MM.1S (cell line): ENCODE measurements around the gene DDT.
"Not testable (repeated sequence)": the region's sequence is repeated elsewhere in the genome, so short reads cannot be mapped to it uniquely, and the experiment has no call there.

Experiments used
- DNase-seq: peaks from one replicate; pipeline ENCODE4 v3.0.0-alpha.2; 2015
- H2AFZ ChIP-seq: fragments of 300-600 bp; sonication (generic); 2 replicates; pipeline ENCODE4 v1.6.0; 2016; ENCODE audit warnings: antibody characterized with exemption, low read length
- H3F3A ChIP-seq: fragments of 300-600 bp; sonication (generic); 2 replicates; pipeline ENCODE4 v1.6.1; 2016; ENCODE audit warnings: mild to moderate bottlenecking, antibody characterized with exemption, low read length, moderate library complexity, mixed read lengths; ENCODE audit not compliant: insufficient read depth
- H3K27ac ChIP-seq: fragments of 300-600 bp; sonication (generic); 2 replicates; pipeline ENCODE4 v1.5.1; 2016; ENCODE audit warnings: mild to moderate bottlenecking, low read length
- H3K27me3 ChIP-seq: fragments of 300-600 bp; sonication (generic); replicated peaks from 2 replicates; pipeline ENCODE4 v1.6.0; 2016; ENCODE audit warnings: low read length; ENCODE audit not compliant: insufficient read depth
- H3K36me3 ChIP-seq: fragments of 300-600 bp; sonication (generic); replicated peaks from 2 replicates; pipeline ENCODE4 v1.6.1; 2016; ENCODE audit warnings: mild to moderate bottlenecking, low read length, mixed read lengths; ENCODE audit not compliant: insufficient read depth
- H3K4me1 ChIP-seq: fragments of 300-600 bp; sonication (generic); 2 replicates; pipeline ENCODE4 v1.6.1; 2016; ENCODE audit warnings: low read length, mixed read lengths
- H3K4me2 ChIP-seq: fragments of 300-600 bp; sonication (generic); 2 replicates; pipeline ENCODE4 v1.6.0; 2016; ENCODE audit warnings: low read depth, low read length
- H3K4me3 ChIP-seq: fragments of 300-600 bp; sonication (generic); 2 replicates; pipeline ENCODE4 v1.5.1; 2016; ENCODE audit warnings: low read length, mixed read lengths
- H3K79me2 ChIP-seq: fragments of 300-600 bp; sonication (generic); 2 replicates; pipeline ENCODE4 v1.6.1; 2016; ENCODE audit warnings: mixed run types, low read length, mixed read lengths
- H3K9ac ChIP-seq: fragments of 300-600 bp; sonication (generic); 2 replicates; pipeline ENCODE4 v1.6.1; 2016; ENCODE audit warnings: low read length, mixed read lengths
- H3K9me2 ChIP-seq: fragments of 300-600 bp; sonication (generic); replicated peaks from 2 replicates; pipeline ENCODE4 v1.6.1; 2016; ENCODE audit warnings: mild to moderate bottlenecking, low read length, mixed read lengths; ENCODE audit not compliant: insufficient read depth
- H3K9me3 ChIP-seq: fragments of 300-600 bp; sonication (generic); replicated peaks from 2 replicates; pipeline ENCODE4 v1.6.1; 2016; ENCODE audit warnings: mild to moderate bottlenecking, low read length, mixed read lengths; ENCODE audit not compliant: insufficient read depth
- H4K20me1 ChIP-seq: fragments of 300-600 bp; sonication (generic); 2 replicates; pipeline ENCODE4 v1.6.1; 2016; ENCODE audit warnings: mild to moderate bottlenecking, low read length, moderate library complexity, mixed read lengths; ENCODE audit not compliant: insufficient read depth
- CTCF ChIP-seq: fragments of 300-600 bp; sonication (generic); IDR thresholded peaks from 2 replicates; pipeline ENCODE4 v1.5.1; 2016; ENCODE audit warnings: antibody characterized with exemption, low read length, mixed read lengths
- EZH2 ChIP-seq: fragments of 300-600 bp; sonication (generic); optimal IDR thresholded peaks from 2 replicates; pipeline ENCODE3; 2017; ENCODE audit warnings: low read depth, mild to moderate bottlenecking, antibody characterized with exemption, low read length, mixed read lengths
- EZH2phosphoT487 ChIP-seq: fragments of 300-600 bp; sonication (generic); IDR thresholded peaks from 2 replicates; pipeline ENCODE4 v1.6.1; 2018; ENCODE audit warnings: antibody characterized with exemption, low read length

DDT gene

GRCh38 chr22:23951383-23951782 is 22.9 kb downstream of the DDT start:
- not testable (repeated sequence) for H3K9me3 ChIP-seq, H3K27me3 ChIP-seq, H2AFZ ChIP-seq, H4K20me1 ChIP-seq, H3K9me2 ChIP-seq, DNase-seq, H3K4me2 ChIP-seq, H3K4me3 ChIP-seq, H3K27ac ChIP-seq, H3K36me3 ChIP-seq, H3F3A ChIP-seq, H3K79me2 ChIP-seq, H3K9ac ChIP-seq, H3K4me1 ChIP-seq

- H3K4me2 ChIP-seq, H3K27me3 ChIP-seq, H3K36me3 ChIP-seq, H3K9me3 ChIP-seq, H3K9me2 ChIP-seq, H3F3A ChIP-seq, H3K79me2 ChIP-seq, H3K27ac ChIP-seq, H2AFZ ChIP-seq, H3K4me1 ChIP-seq, H4K20me1 ChIP-seq, DNase-seq, H3K9ac ChIP-seq, H3K4me3 ChIP-seq: not testable (repeated sequence)
Measured at GRCh38 chr22:23949764-23950163, 24.5 kb downstream of the DDT start.

- not testable (repeated sequence) for H3K9ac ChIP-seq, DNase-seq, H3K27me3 ChIP-seq, H3K4me1 ChIP-seq, H2AFZ ChIP-seq, H3K27ac ChIP-seq, H3F3A ChIP-seq, H3K4me3 ChIP-seq, H3K79me2 ChIP-seq, H3K9me3 ChIP-seq, H4K20me1 ChIP-seq, H3K36me3 ChIP-seq, H3K4me2 ChIP-seq, H3K9me2 ChIP-seq
Measured at GRCh38 chr22:23947391-23947790, 26.9 kb downstream of the DDT start.

- not testable (repeated sequence) for H3K4me3 ChIP-seq, H3F3A ChIP-seq, DNase-seq, H3K9me2 ChIP-seq, H4K20me1 ChIP-seq, H3K27me3 ChIP-seq, H2AFZ ChIP-seq, H3K4me2 ChIP-seq, H3K79me2 ChIP-seq, H3K27ac ChIP-seq, H3K36me3 ChIP-seq, H3K9ac ChIP-seq, H3K9me3 ChIP-seq, H3K4me1 ChIP-seq
Measured at GRCh38 chr22:23940166-23940565, 34.1 kb downstream of the DDT start.

- Histone ChIP-seq H3K27me3 (no peaks in the 10 kb centered on the region), H3K4me3 (no peak overlapping the region), H3K4me1 (no peaks in the 10 kb centered on the region), H3K4me2 (no peak overlapping the region), H3F3A (no peaks in the 10 kb centered on the region), H3K79me2 (no peaks in the 10 kb centered on the region), H2AFZ (no peak overlapping the region), H3K27ac (no peak overlapping the region), H3K36me3 (no peaks in the 10 kb centered on the region), H3K9me2 (no peaks in the 10 kb centered on the region), H3K9ac (no peak overlapping the region), H3K9me3 (no peaks in the 10 kb centered on the region), H4K20me1 (no peaks in the 10 kb centered on the region)
- DNase-seq, result no peak
- no peak for TF ChIP-seq EZH2
- no peak for TF ChIP-seq EZH2phosphoT487
- no peak for TF ChIP-seq CTCF
Measured at GRCh38 chr22:23939017-23939357, 35.3 kb downstream of the DDT start.
